ENCODE data around the gene CAMTA1.

DNA sequence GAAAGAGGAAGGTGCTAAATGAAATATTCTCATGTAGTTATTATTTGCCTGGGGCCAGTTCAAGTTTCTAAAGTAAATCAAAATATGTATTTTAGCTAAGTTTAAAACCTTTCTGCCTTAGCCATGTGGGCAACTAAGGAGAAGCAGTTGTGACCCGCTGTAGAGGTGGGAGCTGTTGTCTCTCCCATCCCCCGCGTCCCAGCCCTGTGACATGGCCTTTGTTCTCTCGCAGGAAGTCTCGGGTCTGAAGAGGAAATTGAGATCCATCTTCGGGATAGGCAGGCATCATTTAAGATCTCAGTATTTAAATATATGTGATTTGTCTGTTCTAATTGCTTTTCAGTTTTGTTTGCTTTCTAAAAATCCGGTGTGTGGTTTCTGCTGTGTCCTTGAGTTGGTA, 121.5 kb downstream of the CAMTA1 start:
- TF ChIP-seq ESRRG (CRISPR knock-in tag; IDR thresholded peaks at IDR 0.05) (no peak), GLIS3 (CRISPR knock-in tag; IDR thresholded peaks at IDR 0.05) (no peak), ARNTL (CRISPR knock-in tag; IDR thresholded peaks at IDR 0.05; ENCODE audit: borderline replicate concordance, low read depth) (no peak), ZFP3 (CRISPR knock-in tag; IDR thresholded peaks at IDR 0.05) (no peak), TCF4 (CRISPR knock-in tag; IDR thresholded peaks at IDR 0.05; ENCODE audit: borderline replicate concordance) (no peak), BACH2 (CRISPR knock-in tag; IDR thresholded peaks at IDR 0.05; ENCODE audit: borderline replicate concordance) (no peak), PPARA (CRISPR knock-in tag; IDR thresholded peaks at IDR 0.05; ENCODE audit: borderline replicate concordance) (no peak), TOX (CRISPR knock-in tag; IDR thresholded peaks at IDR 0.05; ENCODE audit: borderline replicate concordance) (no peak), RARB (CRISPR knock-in tag; IDR thresholded peaks at IDR 0.05) (no peak), SNAI2 (CRISPR knock-in tag; IDR thresholded peaks at IDR 0.05) (no peak)
- TF ChIP-seq, protein P1, sequence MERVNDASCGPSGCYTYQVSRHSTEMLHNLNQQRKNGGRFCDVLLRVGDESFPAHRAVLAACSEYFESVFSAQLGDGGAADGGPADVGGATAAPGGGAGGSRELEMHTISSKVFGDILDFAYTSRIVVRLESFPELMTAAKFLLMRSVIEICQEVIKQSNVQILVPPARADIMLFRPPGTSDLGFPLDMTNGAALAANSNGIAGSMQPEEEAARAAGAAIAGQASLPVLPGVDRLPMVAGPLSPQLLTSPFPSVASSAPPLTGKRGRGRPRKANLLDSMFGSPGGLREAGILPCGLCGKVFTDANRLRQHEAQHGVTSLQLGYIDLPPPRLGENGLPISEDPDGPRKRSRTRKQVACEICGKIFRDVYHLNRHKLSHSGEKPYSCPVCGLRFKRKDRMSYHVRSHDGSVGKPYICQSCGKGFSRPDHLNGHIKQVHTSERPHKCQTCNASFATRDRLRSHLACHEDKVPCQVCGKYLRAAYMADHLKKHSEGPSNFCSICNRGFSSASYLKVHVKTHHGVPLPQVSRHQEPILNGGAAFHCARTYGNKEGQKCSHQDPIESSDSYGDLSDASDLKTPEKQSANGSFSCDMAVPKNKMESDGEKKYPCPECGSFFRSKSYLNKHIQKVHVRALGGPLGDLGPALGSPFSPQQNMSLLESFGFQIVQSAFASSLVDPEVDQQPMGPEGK (CRISPR knock-in tag; IDR thresholded peaks at IDR 0.05; ENCODE audit: borderline replicate concordance), result no peak
- TF ChIP-seq, protein P2, sequence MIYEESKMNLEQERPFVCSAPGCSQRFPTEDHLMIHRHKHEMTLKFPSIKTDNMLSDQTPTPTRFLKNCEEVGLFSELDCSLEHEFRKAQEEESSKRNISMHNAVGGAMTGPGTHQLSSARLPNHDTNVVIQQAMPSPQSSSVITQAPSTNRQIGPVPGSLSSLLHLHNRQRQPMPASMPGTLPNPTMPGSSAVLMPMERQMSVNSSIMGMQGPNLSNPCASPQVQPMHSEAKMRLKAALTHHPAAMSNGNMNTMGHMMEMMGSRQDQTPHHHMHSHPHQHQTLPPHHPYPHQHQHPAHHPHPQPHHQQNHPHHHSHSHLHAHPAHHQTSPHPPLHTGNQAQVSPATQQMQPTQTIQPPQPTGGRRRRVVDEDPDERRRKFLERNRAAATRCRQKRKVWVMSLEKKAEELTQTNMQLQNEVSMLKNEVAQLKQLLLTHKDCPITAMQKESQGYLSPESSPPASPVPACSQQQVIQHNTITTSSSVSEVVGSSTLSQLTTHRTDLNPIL (CRISPR knock-in tag; IDR thresholded peaks at IDR 0.05; ENCODE audit: low read depth), result no peak
